ENCODE results near the gene BCAS4.
"Not testable (repeated sequence)": the region's sequence is repeated elsewhere in the genome, so short reads cannot be mapped to it uniquely, and the experiment has no call there.

The BCAS4 gene

DNA sequence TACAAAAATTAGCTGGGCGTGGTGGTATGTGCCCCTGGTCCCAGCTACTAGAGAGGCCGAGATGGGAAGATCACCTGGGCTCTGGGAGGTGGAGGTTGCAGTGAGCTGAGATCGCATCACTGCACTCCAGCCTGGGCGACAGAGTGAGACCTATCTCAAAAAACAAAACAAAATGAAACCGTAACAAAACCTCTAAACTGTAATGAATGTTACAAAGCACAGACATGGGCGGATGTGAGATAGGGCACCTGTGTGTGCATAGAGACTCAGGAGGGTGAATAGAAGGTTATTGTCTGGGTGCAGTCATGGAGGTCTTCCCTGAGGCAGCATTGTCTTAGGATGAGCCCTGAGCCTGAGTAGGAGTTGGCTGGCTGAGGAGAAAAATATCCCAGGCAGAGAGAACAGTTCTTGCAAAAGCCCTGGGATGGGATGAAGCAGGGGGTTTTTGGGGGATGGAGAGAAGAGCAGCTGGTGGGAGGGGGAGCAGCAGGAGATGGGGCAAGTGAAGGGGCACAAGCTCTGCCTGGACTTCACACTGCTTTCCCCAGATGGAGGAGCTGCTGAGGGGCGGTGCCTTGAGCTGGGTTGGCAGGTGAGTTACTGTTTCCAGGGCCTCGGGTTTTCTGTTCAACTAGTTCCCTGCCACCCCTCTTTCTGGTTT, 5.2 kb downstream of the BCAS4 start:
- DNase-seq: no peak

DNA sequence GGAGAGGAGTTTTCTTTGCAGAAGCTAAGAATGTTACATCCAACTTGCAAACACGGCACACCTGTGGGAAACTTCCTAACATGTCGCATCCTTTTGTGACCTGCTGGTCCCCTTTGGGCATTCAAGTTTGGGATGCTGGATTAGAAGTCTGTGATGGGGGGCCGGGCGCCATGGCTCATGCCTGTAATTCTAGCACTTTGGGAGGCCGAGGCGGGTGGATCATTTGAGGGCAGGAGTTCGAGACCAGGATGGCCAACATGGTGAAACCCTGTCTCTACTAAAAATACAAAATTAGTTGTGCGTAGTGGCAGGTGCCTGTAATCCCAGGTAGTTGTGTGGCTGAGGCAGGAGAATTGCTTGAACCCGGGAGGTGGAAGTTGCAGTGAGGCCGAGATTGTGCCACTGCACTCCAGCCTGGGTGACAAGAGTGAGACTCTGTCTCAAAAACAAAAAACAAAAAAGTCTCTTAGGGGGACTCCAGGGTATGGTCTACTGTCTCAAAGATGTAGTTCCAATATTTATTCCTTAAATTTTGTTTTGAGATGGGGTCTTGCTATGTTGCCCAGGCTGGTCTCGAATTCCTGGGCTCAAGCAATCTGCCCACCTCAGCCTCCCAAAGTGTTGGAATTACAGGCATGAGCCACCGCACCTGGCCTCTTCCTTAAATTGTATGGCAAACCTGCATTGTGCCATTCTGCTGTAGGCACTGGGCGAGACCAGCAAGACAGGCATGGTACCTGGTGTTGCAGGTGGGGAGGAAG, 6.3 kb downstream of the BCAS4 start:
- DNase-seq: not testable (repeated sequence)

DNA sequence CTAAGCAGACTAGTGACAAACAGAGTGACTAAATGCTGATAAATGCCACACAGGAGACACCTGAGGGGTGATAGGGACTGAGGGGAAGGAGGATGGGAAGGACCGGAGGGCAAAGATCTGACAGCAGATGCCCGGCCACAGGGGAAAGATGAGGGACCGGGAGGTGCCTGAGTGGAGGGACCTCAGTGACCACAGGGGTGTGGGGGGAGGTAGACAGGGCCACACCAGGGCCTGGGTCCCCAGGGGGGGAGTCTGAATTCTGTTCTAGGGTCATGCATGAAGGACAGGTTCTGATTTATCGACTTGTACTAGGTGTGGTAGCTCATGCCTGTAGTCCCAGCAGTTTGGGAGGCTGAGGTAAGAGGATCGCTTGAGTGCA, 6.9 kb downstream of the BCAS4 start:
- no peak for DNase-seq

DNA sequence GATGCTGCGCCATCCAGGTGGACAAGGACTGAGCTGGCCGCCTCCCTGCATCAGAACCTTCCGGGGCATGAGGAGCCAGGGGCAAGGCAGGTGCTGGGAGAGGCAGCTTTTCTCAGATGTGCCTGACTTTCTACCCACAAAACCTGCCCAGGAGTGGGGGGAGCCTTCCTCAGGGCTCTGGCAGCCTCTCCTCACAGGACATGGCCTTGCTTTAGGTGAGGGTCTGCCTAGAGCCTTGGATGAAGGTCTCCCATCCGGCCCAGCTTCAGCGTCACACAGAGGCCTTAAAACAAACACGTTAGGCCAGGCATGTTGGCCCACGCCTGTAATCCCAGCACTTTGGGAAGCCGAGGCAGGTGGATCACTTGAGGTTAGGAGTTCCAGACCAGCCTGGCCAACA, 7.4 kb downstream of the BCAS4 start:
- no peak for DNase-seq

DNA sequence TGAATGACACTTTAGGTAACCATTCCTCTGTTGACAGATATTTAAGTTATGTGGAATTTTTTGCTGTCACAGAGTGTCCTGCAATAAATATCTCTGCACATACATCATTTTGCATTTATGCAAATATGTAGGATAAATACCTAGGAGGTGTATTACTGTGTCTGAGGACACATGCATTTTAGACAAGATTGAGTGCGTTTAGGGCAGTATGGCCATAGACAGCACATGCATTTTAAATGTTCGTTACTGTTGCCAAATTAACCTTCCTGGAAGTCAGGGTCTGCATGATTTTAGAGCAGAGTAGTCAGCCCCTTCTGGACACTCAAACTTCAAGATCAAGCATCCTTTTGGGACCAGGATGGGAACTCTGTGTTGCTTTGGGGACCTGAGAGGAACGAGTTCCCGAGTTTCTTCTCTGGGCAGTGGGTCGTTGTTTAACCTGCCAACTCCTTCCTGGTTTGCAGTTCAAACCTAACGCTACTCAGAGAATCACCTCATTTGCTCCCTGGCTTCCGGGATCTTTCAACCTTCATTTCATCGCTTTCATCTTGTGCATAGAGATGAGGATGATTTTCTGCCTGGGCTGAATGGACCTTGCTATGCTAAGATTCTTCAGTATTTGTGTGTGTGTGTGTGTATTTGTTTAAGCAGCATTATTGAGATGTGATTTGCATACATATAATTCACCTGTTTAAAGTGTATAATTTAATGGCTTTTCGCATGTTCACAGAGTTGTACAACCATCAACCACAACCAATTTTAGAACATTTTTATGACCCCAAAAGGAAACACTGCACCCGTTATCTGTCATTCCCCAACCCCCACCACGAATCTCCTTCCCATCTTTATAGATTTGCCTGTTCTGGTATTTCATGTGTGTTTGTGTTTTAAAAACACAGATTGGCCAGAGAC, 9.8 kb downstream of the BCAS4 start:
- no peak for DNase-seq

DNA sequence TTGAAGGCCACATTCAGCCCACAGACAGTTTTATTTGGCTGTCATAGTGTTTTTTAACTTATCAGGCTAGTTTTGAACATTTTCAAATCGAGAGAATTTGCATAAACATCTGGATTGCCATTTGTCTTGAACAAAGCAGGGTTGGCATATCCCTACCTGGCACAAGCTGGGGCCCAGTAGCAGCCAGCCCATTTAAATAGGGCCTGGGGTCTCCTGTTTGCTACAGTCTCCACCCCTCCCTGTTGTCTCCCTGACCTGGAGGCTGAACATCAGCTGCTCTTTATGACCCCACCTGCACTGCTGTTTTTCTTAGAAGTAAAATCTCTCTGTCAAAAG, 10.5 kb downstream of the BCAS4 start:
- no peak for DNase-seq

DNA sequence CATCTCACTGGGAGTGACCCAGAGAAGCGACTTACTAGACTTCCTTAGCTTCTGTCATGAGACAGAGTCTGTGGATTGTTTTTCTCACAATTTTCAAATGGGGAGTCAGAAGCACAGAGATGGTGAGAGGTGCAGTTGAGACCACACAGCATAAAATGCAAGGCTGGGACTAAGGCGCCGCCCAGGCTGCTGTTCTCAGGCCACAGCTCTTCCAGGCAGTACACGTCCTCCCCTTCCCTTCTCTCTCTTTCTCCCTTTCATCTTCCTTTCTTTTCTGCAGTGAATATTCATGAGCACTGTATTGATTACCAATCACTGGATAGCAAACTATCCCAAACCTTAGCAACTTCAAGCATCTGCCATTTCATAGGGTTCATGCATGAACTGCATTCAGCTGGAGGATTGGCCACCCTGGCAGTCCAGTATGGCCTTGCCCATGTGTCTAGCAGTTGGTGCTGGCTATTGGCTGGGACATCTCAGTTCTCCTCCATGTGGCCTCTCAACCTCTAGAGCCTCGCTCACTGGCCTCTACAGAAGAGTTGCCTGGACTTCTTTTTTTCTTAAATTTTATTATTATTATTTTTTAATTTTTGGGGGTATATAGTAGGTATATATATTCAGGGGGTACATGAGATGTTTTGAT, 11.4 kb downstream of the BCAS4 start:
- no peak for DNase-seq

DNA sequence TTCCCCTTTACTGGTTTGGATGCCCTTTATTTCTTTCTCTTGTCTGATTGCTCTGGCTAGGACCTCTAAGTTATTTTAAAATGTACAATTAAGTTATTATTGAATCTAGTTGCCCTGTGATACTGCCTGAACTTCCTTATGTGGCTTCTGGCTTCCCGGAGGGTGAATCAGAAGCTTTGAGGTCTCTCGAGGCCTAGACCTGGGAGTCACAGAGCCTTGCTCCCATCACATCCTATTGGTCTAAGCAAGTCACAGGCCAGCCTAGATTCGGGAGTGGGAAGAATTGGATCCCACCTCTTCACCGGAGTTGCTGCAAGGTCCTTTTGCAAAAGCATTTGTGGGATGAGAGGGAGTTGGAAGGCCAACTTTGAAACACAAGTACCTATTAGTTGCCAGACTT, 15.2 kb downstream of the BCAS4 start:
- DNase-seq: no peak

DNA sequence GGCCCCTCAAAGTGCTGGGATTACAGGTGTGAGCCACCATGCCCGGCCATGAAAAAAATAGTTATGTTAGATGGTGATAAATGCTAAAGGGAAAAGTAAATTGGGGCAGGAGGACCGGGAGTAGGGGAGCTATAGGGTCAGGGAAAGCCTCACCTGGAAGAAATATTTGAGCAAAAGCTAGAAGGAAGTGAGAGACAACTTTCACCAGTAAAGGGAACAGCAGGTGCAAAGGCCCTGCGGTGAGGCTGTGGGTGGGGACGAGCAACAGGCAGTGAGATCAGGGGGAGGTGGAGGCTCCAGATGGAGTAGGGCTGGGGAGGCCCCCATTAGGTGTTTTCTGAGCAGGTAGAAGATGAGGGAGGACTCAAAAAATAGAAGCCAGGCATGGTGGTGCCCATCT, 16.0 kb downstream of the BCAS4 start:
- no peak for DNase-seq

DNA sequence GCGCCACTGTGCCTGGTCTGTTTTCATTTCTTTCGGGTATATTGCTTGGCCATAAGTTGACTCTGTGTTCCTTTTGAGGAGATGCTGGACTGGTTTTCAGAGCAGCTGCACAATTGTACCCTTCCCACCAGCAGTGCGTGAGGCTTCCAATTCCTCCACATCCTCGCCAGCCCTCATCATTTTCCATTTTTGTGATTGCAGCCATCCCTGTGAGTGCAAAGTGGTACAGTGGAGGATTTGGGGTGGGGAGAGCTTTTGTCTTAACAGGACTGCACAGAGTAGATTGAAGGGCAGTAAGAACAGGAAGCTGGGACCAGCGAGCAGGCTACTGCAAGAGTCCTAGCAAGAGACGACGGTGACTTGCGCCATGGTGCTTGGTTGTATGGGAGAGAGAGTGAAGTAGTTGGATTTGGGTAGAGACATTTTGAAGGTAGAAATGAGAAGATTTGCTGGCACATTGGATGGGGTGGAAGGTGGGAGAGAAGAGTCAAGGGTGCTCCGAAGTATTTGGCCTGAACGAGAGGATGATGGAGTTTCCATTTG, 18.3 kb downstream of the BCAS4 start:
- no peak for DNase-seq

DNA sequence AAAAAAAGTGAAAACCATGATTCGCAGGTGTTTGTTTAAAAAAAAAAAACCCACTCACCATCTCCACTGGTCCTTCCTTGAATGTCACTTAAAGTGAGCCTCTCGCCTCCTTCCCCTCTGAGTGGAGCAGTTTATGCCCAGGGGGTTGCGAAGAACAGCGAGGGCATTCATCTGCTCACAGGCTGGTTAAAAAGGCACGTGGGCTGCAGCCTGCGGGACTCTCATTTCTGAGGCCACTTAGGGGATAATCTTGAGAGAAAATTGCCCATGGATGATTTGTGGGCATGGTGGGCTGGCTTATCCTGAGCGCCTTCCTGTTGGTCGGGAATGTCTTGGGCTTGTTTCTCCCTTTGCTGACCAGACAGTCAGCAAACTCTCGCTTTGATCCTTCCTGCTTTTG, 18.9 kb downstream of the BCAS4 start:
- no peak for DNase-seq

DNA sequence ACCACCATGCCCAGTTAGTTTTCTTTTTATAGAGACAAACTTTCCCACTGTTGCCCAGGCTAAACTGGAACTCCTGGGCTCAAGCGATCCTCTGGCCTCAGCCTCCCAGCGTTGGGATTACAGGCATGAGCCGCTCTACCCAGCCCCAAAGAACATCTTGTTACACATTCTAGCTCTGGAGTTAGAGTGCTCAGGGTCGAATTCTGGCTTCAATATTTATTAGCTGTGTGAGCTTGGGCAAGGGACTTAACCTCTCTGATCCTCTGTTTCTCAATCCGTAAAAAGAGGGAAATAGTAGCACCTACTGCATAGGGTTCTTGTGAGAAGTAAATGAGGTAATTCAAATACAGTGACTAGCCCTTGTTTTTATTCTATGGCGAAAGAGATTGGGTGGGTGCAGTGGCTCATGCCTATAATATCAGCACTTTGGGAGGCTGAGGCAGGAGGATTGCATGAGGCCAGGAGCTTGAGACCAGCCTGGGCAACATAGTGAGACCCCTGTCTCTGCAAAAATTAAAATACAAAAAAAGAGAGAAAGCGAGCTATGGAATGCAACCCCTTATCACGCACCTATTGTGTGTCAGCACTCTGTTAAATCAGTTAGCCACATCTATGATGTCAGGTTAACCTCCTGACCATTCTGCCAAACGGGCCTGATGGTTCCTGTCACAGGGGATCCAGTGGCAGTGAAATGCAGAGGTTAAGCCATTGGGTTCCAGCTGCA, 19.7 kb downstream of the BCAS4 start:
- no peak for DNase-seq

DNA sequence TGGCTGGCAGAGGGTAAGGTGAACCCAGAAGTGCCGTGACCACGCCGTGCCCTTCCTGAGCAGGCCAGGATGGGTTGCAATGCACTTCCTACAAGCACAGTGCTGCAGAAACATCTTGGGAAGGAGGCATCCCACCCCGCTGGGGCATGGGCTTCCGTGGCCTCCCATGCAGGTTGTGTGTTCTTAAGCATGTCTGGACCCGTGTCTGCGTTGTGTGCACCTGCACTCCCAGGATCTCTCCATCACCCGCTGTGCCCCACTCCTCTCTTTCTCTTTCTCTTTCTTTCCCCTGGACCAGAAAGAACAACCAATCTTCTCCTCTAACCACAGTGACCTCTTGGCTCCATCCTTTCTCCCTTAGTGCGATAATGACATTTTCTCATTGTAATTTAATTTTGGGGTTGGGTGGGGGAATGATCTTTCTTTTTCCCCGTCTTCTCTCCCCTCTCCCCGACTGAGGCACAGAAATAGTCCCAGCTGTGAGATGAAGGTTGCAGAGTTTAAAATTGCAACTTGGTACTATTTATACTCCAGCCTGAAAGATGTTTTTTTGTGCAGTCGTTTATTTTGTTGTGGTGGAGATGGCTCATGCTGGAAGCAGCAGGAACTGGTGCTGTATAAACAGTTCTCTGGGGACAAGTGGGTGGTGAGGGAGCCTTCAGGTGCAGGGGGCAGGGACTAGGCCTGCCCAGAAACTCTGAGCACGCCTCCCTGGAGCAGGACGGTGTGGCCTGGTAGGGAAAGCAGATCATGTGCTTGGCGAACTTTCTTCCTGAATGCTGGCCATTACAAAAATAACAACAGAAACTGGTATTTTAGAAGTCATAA, 20.5 kb downstream of the BCAS4 start:
- DNase-seq: peak; percentile 43

DNA sequence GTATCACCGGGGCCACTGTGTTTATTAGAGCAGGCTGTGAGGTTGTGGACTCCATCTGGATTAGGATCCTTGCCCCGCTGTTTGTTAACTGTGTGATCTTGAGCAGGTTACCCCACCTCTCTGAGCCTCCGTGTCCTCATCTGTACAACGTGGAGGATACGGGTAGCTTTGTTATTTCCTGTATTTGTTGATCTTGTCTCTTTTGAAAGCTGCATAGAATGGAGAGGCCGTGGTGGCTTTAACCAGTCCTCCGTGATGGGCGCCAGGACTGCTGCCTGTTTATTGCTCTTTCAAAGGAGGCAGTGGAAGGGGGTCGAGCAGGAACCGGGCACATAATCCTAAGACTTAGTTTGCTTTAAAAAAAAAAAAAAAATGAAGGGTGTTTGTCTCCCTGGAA, 22.9 kb downstream of the BCAS4 start:
- DNase-seq: no peak

DNA sequence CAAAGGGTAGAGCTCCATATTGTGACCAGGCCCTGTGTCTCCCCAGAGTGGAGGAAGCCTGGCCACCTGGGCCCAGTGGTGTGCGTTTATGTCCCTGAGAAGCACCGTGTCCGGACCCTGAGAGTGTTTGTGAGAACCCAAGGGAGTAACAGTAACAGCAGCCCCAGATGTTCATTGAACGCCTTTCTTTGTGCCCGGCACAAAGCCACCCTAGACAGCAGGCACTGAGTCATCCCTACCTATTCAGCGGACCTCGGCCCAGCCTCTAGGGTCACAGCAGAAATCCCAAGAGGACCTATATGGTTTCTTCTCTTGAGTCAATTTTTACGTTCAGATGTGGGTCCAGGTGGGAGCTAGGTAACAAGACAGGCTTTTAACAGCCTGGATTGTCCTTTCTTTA, 24.5 kb downstream of the BCAS4 start:
- DNase-seq: no peak

DNA sequence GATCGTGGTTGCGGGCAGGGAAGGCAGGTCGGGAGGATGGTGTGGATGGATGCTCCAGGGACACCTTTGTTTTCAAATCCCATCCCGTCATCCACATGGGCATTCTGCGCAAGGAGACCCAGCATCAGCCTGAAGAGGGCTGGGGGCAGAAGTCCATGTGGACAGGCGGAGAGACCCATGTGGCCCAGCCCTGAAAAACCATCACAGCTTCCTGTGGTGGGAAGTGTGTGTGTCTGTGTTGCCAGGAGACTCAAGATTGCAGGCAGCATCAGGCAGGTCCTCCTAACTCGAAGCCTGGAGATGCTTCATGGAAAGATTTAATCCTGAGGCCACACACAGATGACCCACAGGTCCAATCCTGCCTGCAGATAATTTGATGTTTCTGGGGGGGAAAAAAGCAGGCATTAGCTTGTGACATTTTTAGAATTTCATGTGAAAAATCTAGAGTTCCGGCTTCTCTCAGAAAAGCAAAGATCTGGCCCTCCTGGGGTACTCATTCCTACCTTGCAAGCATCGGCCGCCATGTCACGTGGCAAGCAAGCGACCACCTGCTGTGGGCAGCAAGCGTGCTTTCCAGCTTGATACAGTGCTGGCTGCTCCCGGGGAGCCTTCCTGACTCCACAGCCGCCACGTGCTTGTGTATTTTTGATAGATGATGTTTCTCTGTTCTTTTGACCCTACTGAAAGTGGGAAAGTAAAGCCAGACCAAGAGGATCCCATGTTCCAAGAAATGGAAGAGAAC, 25.8 kb downstream of the BCAS4 start:
- DNase-seq: no peak

DNA sequence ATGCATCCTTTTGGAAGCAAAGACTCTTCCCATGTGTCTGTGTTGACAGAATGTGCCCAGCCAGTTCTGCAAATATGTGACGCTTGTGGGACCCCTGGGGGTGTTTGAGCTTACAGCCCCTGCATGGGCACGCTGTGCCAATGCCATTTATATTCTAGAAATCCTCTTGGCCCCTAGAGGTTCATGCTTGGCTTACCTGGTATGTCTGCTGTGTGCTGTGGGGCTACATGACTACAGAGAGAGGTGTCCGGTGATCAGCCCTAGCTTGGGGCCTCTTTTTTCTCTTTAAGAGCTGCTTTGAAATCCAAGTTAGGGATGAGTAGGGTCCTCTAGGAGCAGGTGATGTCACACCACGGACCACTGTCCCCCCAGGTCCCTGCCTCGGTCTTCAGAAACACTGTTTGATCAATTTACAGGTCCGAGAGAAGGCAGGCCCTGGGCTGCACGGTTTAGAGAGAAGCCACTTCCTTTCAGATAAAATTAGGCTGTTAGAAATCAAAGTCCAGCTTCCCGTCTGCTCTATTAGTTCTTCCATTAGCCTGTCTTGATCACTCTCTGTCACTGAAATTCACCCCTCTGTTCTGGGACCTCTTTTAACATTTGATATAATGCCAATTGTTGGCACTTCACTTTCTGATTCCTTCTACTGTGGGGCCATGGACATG, 26.5 kb downstream of the BCAS4 start:
- no peak for DNase-seq

DNA sequence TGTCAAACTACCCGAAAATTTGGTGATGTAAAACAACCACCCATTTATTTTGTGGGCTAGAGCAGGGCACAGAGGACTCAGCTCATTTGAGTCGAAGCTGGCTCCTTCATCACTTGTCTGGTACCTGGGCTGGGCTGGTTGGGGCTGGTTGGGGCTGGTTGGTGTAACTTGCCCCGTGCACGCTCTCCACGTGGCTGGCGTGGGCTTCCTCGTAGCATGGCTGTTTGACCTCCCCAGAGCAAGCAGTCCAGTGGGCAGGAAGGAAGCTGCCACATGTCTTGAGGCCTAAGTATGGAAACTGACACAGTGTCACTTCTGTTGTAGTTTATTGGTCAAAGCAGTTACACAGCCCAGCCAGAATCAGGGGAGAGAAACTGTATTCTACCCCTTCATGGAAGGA, 27.1 kb downstream of the BCAS4 start:
- DNase-seq: no peak

DNA sequence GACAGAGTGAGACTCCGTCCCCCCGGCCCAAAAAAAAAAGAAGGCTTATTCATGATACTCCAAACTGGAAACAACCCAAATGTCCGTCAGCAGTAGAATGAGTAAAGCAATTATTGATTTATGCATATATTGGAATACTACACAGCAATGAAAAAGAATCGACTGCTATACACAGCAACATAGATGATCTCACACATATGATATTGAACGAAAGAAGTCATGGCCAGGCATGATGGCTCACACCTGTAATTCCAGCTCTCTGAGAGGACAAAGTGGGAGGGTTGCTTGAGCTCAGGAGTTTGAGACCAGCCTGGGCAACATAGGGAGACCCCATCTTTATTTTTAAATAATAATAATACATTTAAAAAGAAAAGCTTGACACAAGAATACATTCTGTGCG, 28.5 kb downstream of the BCAS4 start:
- no peak for DNase-seq

DNA sequence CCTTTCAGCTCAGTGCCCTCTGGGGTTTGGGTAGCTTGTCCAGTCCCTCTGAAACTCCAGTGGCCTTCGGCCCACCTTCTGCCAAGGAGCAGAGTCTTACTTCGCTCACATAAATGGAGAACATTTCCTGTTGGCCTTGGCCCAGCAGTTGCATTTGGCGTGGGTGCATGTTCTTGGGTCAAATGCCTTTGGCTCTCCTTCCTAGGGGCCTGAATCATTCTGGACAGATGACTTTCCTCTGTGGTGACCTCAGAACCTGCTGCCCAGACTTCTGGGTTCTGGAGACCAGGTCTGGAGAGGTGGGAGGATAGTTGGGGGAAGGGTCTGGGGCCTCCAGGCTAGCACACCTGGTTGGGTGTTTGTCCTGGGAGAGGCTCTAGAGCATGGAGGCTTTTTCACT, 29.3 kb downstream of the BCAS4 start:
- no peak for DNase-seq
